ENCODE results near the gene ARID5A.

Gene ARID5A

GRCh38 chr2:96601382-96602292, 65.1 kb downstream of the ARID5A start:
- TF ChIP-seq CTCF (IDR thresholded peaks at IDR 0.05; ENCODE audit: low read depth, low read length), result no peak
- DNase-seq (ENCODE audit: low read depth in 2 of 2), result no peak
- no peak overlapping the region for H3K4me3 ChIP-seq (replicated peaks in 1 of 2; ENCODE audit: low read depth in 2 of 2, low read length in 2 of 2)

All from cardiac fibroblast (primary cell).